ENCODE results near the gene LHX6.

The LHX6 gene

DNA sequence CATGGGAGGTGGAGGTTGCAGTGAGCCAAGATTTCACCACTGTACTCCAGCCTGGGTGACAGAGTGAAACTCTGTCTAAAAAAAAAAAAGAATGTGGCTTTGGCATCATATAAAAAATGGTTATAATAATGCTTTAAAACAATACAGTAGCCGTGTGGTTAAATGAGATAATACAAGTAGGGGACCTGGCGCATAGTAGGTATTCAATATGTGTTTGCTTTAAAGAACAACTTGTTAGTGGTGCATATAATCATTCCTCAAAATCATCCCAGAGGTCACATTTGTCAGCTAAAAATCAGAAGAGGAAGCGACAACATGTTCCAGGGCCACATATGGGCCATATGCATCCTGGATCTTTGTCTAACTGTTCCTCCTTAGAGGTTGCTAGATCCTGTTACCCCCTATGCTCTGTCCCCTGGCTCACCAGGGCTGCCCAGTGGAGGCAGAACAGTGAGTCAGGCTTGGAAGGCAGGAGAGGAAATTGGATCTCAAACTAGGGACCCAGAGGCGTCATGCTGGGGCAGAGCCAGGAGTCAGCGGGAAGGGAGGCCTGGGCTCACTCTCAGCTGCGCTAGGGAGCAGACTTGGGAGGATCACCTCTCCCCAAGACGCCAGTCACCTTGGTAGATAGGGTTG, 27.7 kb downstream of the LHX6 start:
- TF ChIP-seq GATA2 (IDR thresholded peaks at IDR 0.05; ENCODE audit: low read depth, low read length) (no peak), GATA3 (IDR thresholded peaks at IDR 0.05; ENCODE audit: low read depth, low read length) (no peak)

GRCh38 chr9:122197882-122198281, 30.9 kb downstream of the LHX6 start:
- TF ChIP-seq GATA2 (IDR thresholded peaks at IDR 0.05; ENCODE audit: low read depth, low read length) = no peak
- TF ChIP-seq GATA3 (IDR thresholded peaks at IDR 0.05; ENCODE audit: low read depth, low read length) = no peak

DNA sequence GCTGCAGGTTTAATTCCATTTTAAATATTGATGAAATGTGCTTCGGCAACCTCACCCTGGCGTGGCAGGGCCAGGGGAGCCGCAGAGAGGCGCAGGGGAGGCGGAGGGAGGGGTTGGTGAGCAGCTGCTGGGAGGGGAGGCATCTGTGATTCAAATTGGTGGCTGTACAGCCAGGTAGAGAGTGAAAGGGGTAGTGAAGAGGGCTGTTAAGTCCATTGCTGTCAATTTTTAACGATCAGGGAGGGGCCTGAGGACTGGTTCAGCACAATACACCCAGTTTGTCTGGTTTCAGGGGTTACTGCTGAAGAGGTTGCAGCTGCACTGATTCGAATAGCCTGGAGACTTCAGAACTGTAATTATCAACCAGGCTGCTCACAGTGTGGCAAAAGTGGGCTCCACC, 31.3 kb downstream of the LHX6 start:
- TF ChIP-seq GATA2 (IDR thresholded peaks at IDR 0.05; ENCODE audit: low read depth, low read length) (no peak), GATA3 (IDR thresholded peaks at IDR 0.05; ENCODE audit: low read depth, low read length) (no peak)

GRCh38 chr9:122195875-122196274, 32.9 kb downstream of the LHX6 start:
- TF ChIP-seq GATA2 (IDR thresholded peaks at IDR 0.05; ENCODE audit: low read depth, low read length) (no peak), GATA3 (IDR thresholded peaks at IDR 0.05; ENCODE audit: low read depth, low read length) (no peak)

- TF ChIP-seq GATA2 (IDR thresholded peaks at IDR 0.05; ENCODE audit: low read depth, low read length) (no peak), GATA3 (IDR thresholded peaks at IDR 0.05; ENCODE audit: low read depth, low read length) (no peak)
Measured at GRCh38 chr9:122193651-122194050, 35.1 kb downstream of the LHX6 start.

DNA sequence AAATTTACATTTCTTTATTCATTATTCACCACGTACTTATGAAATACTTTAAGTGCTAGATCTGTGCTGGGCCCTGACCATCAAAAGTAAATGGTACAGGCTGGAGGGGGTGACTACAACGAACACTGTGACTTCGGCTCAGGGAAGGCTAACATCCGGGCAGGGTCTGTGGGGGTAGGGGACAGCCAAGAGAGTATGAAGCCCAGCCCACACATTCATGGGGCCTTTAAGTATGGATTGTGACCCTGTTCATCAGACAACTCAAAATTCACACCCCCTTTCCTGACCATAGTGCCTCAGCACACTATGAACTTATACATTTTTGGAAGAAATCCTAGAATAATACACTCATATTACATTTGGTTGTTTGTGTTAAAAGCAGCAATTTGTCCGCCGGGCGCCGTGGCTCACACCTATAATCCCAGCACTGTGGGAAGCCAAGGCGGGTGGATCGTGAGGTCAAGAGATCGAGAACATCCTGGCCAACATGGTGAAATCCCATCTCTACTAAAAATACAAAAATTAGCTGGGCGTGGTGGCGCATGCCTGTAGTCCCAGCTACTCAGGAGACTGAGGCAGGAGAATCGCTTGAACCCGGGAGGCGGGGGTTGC, 35.7 kb downstream of the LHX6 start:
- TF ChIP-seq GATA2 (IDR thresholded peaks at IDR 0.05; ENCODE audit: low read depth, low read length) (no peak), GATA3 (IDR thresholded peaks at IDR 0.05; ENCODE audit: low read depth, low read length) (no peak)

DNA sequence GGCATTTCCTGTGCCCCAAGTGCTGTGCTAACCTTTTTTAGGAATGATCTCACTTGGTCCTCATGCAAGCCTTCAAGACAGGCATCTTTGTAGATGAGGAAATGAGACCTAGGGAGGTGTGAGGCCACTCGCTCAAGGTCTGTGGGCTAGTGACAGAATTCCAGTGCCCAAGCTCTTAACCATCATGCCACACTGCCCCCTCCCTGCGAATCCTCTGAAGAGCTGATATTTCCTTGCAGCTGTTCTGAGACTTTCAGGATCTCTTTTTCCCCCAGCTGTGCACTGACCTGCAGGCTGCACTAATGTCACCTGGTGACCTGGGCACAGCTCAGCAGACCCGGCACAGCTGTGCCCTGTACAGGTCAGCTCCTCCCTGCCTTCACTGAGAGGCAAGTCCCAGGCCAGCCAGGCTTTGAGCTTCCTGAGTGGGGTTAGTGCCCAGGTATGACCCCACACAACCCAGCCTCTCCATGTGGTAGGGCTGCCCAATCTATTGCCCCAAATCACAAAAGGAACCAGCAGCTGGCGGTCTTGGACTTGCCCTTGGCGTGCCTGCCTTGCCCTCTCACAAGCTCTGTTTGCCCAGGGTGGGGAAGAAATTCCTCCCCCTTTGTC, 36.4 kb downstream of the LHX6 start:
- TF ChIP-seq GATA2 (IDR thresholded peaks at IDR 0.05; ENCODE audit: low read depth, low read length) (no peak), GATA3 (IDR thresholded peaks at IDR 0.05; ENCODE audit: low read depth, low read length) (no peak)

GRCh38 chr9:122191584-122191983, 37.2 kb downstream of the LHX6 start:
- no peak for TF ChIP-seq GATA3 (IDR thresholded peaks at IDR 0.05; ENCODE audit: low read depth, low read length)
- TF ChIP-seq GATA2 (IDR thresholded peaks at IDR 0.05; ENCODE audit: low read depth, low read length) = no peak

GRCh38 chr9:122190597-122191381, 38.0 kb downstream of the LHX6 start:
- TF ChIP-seq GATA3 (IDR thresholded peaks at IDR 0.05; ENCODE audit: low read depth, low read length) (no peak), GATA2 (IDR thresholded peaks at IDR 0.05; ENCODE audit: low read depth, low read length) (no peak)

GRCh38 chr9:122188369-122188768, 40.4 kb downstream of the LHX6 start:
- TF ChIP-seq GATA3 (IDR thresholded peaks at IDR 0.05; ENCODE audit: low read depth, low read length) (no peak), GATA2 (IDR thresholded peaks at IDR 0.05; ENCODE audit: low read depth, low read length) (no peak)

- TF ChIP-seq GATA2 (IDR thresholded peaks at IDR 0.05; ENCODE audit: low read depth, low read length) = no peak
- TF ChIP-seq GATA3 (IDR thresholded peaks at IDR 0.05; ENCODE audit: low read depth, low read length) = no peak
Measured at GRCh38 chr9:122186777-122187470, 41.8 kb downstream of the LHX6 start.

GRCh38 chr9:122186301-122186700, 42.5 kb downstream of the LHX6 start:
- TF ChIP-seq GATA3 (IDR thresholded peaks at IDR 0.05; ENCODE audit: low read depth, low read length) (no peak), GATA2 (IDR thresholded peaks at IDR 0.05; ENCODE audit: low read depth, low read length) (no peak)

- no peak for TF ChIP-seq GATA2 (IDR thresholded peaks at IDR 0.05; ENCODE audit: low read depth, low read length)
- TF ChIP-seq GATA3 (IDR thresholded peaks at IDR 0.05; ENCODE audit: low read depth, low read length) = no peak
Measured at GRCh38 chr9:122184551-122184950, 44.2 kb downstream of the LHX6 start.

GRCh38 chr9:122183501-122183900, 45.3 kb downstream of the LHX6 start:
- TF ChIP-seq GATA2 (IDR thresholded peaks at IDR 0.05; ENCODE audit: low read depth, low read length) = no peak
- TF ChIP-seq GATA3 (IDR thresholded peaks at IDR 0.05; ENCODE audit: low read depth, low read length) = no peak

All from SH-SY5Y (cell line).